ENCODE results near the gene IFNG-AS1. TPM values are rescaled to one million over a fixed set of nuclear protein-coding genes. Genes with fewer than 3 reads are reported as not detected.

IFNG-AS1 gene
- not detected in 2 replicates for total RNA-seq

DNA sequence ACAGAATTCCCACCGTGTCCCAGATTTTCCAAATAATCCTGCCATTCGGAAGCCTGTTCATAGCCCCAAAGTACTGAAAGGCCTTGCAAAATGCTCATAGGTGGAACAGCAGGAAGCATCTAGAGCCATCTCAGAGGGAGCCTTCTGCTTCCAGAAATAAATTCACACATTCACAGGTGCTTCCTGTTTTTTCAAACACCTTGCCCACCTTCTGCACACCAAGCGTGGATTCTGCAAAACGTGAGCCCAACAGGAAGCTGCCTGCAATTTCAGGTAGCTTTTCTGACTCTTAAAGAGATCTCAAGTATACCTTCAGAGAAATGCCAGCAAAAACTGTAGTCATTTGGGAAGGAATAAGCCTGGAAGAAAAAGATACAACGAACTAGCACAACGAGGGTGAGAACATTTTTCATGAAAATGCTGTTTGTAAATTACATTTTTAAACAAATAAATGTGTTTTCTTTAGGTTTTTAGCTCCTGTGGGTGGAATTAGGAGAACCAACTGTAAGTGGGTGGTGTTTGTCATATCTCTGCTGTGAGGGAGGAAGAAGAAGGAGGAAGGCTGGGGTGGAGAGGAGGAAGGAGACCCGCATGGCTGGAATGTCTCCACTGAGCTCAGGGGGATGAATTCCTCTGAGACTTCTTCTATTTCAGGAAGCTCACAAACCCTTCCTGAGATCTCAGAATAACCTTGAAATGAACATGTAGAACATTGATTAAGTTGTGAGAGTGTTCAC, at the start of gene IFNG-AS1:
Gene IFNG-AS1, plus strand, starts transcription at position 264 of the 737 bp plus-strand sequence.

Other genes starting within 250 kb of the IFNG-AS1 start
- not detected in 2 replicates for gene IFNG, start 170.3 kb downstream of the IFNG-AS1 start, total RNA-seq
- not detected in 2 replicates for gene IL26, start 236.4 kb downstream of the IFNG-AS1 start, total RNA-seq

Measured in hair follicular keratinocyte (primary cell).